Left hindlimb (tissue), 1 donor: ENCODE measurements around the gene AGAP1.

Experiments
- DNase-seq: peaks from one replicate; pipeline ENCODE4 v3.0.0-alpha.2; 2018

AGAP1 gene

DNA sequence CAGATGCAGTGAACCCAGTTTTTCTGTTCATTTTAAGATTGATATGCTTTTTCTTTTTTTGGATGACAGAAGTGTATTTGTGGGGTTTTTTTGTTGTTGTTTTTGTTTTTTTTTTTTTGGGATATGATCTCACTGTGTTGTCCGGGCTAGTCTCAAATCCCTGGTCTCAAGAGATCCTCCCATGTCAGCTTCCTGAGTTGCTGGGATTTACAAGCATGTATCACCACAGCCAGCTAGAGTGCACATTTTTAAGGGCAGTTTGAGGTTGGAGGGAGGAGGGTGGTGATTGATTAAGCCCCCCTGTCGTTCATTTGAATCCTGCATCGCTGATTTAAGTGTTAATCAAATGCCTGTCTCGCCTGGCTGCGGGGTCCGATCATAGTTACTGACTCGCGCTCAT lies 485.2 kb downstream of the AGAP1 start:
- DNase-seq: no peak

GRCh38 chr2:235979753-235980435 lies 486.1 kb downstream of the AGAP1 start:
- DNase-seq: no peak

GRCh38 chr2:235981631-235982030 lies 487.8 kb downstream of the AGAP1 start:
- no peak for DNase-seq

DNA sequence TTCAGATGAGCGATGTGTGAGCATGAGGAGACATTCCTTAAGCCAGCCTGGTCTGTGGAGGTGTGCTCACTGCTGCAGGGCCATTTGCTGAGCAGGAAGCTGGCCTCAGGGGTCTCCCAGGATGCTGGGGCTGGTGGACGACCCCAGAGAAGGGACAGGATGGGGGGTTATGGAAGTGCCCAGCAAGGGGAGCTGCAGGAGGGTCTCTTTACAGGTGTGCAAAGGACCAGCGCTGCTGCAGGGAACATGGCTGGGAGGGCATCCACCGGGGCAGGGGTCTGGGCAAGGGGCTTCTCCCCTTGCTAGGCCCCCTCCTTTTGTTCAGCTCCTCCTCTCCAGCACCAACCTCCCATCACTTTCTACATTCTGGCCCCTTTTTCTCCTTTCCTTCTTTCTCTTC lies 489.2 kb downstream of the AGAP1 start:
- DNase-seq: no peak

- DNase-seq: no peak
Observed at GRCh38 chr2:235984552-235984951, 490.7 kb downstream of the AGAP1 start.

GRCh38 chr2:235986361-235986760 lies 492.5 kb downstream of the AGAP1 start:
- no peak for DNase-seq

DNA sequence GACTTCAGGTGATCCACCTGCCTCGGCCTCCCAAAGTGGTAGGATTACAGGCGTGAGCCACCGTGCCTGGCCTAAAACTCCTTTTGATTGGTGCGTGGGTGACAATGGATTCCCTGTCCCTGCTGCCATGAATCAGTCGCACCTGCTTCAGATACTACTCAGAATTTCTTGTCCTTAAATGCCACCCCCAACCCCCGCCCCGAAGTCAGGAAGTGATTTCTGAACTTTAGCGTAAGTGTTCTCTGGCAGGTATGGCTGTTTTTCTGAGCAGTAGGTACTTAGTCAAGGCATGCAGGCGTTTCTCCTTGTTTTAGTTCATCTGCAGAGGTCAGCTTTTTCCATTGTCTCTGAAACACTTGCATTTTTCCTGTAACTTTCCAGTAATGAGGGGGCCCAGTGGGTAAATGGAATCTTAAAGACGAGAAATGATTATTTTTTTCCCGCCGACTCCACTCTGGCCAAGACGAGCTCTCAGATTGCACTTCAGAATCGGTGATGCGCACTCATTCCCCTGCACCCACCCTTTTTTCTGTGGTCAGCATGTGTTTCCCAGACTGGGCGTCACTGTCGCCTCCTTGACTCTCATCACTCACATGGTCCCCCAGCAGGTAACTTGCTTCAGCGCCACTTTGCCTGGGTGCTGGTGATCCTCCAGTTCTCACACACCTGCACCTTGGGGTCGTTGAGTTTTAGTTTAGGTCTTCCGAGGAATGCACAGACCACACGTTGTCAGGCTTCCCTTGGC lies 494.6 kb downstream of the AGAP1 start:
- DNase-seq: no peak

DNA sequence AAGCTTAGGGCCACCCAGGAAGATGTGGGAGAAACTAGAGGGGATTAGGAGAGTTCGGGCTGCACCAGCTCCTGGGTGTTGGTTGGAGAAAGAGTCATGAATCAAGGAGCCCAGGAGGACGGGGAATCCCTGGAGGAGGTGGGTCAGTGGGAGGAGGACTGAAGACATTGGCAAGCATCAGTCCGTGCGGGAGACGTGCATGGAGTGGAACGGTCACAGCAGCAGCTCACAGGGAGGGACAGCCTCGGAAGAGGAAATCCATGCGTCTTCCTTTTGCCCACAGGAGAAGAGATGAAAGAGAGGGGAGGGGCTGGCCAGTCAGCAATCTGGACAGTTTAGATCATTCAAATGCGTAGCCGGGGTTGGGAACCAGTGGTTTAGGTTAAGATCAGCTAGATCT lies 495.7 kb downstream of the AGAP1 start:
- DNase-seq: no peak

- no peak for DNase-seq
Observed at GRCh38 chr2:235990344-235990743, 496.5 kb downstream of the AGAP1 start.

- DNase-seq: no peak
Observed at GRCh38 chr2:235992024-235992423, 498.2 kb downstream of the AGAP1 start.

GRCh38 chr2:235996419-235996818 lies 502.6 kb downstream of the AGAP1 start:
- no peak for DNase-seq

GRCh38 chr2:235999011-235999410 lies 505.2 kb downstream of the AGAP1 start:
- DNase-seq: no peak

DNA sequence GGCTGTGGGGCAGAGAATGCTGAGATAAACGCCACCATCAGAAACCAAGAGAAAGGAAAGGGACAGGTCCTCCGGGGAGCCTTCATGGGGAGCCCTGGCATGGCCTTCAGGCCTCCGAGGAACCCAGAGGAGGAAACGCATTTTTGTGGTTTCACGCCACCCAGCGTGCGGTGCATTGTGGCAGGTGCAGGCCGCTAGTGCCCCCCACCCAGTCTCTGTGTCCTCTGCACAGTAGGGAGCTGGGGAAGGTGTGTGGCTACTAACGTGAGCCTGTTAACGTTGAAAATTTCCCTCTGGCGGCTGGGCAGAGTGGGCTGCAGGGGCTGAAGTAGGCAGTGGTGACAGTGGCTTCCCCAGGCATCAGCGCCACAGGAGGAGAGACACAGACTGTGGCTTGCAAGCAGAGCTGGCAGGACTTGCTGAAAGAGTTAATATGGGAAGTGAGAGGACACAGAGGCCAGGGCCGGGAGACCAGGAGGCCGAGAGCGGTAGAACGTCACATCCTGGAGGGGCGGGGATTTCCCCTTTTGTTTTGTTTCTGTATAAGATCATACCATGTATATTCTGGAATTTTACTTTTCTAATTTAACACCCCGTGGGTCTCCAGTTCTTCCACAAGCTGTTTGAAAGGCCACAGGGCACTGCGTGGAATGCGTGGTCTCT lies 507.5 kb downstream of the AGAP1 start:
- no peak for DNase-seq

DNA sequence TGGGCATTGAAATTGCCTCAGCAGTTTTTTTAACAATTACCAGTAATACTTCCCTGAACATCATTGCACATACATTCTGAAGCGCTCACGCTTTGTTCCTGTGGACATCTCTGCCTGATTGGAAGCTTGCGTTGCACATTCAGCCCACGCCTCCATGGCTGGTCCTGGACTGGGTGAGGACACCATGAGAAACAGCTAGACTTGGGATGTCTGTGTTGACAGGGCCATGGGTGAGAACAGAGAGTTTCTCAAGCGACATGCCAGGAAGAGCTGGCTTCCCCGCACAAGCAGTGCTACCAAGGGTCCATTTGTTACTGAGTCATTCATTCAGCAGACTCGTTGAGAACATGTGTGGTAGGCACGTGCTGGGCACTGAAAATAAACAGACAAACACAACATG lies 508.0 kb downstream of the AGAP1 start:
- DNase-seq: no peak

GRCh38 chr2:236008006-236008405 lies 514.2 kb downstream of the AGAP1 start:
- no peak for DNase-seq

DNA sequence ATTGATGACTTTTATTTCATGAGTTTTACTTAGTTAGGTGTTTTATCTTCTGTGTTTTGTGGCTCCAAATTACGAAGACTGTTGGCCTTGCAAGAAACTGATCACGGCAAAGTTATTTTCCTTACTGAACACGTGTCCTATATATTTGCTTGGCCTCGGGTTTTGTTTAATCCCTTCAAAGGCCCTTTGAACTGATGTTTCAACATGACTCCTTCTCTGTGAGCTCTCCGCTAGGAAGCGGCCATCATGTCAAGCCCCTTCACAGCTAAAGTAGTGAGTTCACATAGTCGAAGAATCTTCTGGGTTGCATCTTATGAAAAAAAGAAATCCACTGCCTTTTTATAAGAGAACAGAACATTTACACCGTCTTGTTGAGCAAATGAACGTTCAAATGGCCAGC lies 515.0 kb downstream of the AGAP1 start:
- DNase-seq: no peak

DNA sequence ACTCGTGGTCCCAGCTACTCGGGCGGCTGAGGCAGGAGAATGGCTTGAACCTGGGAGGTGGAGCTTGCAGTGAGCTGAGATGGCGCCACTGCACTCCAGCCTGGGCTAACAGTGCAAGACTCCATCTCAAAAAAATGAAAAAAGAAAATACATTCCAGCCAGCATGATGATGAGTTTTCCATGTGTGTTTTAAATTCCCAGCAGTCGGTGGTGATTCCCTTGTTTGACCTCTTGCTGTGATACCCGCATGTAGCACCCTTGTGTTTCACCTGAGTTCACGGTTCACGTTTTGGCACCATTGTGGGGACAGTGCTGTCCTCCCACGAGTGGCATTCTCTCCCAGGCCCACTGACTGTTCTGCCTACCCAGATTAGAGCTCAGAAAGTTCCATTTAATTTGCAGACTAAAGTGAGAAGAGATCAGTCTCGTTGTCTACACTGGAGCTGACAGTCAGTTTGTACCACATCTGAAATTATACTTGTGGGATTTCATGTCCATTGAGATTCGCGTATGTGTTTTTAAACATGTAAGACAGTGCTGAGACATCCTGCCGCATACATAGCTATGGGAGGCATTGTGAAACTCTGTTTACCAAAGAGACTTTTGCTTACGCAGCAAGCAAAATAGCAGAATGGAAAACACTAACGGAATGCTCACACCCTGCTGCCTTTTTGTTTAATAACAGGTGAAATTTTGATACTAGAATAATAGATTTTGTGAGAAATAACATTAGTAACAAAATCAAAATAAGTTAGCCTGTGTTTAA lies 517.3 kb downstream of the AGAP1 start:
- DNase-seq: no peak

DNA sequence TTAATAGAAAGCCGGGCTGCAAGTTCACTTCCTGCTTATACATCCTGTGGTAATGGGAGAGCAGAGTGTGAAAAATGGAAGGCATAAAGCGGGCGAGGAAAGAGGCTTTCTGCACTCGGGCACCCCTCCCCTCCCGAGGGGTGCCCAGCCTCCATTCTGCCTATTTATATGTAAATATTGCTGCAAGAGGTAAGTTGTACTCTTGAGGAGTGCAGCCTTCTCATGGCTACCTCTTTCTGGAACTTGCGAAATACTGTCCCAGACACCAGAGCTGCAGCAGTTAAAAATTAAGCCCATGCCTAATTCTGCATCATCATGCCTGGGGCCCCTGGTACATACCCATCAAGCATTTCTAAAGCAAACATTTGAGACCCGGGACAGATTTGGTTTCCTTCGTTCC lies 518.3 kb downstream of the AGAP1 start:
- DNase-seq: no peak

DNA sequence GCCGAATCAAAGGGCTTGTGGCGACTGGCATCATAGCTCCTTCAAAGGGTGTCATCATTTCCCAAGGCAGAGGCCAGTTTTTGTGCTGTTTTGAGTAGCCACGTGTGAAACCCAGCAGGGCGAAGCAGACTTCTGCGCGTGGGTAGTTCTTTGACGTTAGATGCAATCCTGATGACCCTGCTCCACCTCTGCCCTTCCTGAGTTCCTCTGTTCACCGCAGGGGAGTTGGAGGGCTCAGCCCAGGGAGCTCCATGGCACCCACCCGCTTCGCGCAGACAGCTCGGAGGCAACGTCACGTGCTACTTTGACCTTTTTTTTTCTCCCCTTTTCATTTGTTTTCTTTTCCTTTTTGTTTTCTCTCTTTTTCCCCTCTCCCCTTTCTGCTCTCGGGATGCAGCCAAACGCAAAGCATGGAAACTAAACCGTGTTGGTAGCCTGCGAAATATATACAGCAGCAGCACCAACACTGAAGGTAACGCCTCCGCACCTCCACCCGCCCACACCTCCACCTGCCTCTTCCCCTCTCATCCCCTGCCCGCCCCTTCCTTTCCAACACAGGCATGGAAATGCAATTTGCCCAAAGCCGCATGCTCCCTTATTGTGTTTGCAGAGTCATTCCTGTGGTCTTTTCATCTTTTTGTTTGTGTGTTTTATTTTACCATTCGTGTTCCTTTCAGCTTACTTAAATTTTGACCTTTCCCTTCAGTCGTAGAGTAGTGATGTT lies 520.7 kb downstream of the AGAP1 start:
- no peak for DNase-seq

DNA sequence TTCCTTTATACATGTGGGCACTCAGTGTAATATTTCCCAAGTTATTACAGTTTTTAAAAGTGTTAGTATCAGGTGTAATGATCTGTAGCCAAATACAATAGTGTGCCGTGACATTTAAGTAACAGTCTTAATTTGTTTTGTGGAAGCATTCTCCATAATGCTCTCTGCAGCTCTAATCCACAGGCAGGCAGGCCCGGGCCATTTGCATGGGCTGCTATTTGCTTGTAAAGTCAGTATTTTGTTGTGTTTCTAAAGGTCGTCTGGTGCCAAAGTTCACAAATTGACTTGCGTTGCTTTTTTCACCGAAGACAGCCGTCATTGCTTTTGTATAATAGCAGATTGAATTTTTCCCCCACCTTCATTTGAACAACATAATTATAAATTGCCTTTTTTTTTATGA lies 521.3 kb downstream of the AGAP1 start:
- DNase-seq: no peak

GRCh38 chr2:236016496-236016895 lies 522.7 kb downstream of the AGAP1 start:
- DNase-seq: no peak

- DNase-seq: no peak
Observed at GRCh38 chr2:236017446-236017845, 523.6 kb downstream of the AGAP1 start.

DNA sequence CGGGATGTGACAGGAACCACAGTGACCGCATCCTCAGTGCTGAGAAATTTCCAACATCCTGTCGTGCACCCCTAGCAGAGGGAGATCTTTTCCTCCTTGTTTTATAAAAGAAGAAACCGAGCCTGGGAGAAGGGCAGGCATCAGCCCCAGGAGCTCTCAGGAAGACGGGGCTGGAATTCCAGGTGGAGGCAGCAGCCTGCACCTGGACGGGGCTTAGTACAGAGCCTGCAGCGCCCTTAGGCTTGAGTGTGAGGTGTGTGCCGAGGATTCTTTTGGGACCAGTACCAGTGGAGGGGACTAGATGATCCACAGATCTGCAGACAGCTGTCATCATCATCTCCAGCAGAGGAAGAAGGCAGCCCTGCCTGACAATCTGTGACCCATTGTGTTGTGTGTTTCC lies 525.6 kb downstream of the AGAP1 start:
- no peak for DNase-seq
